Retina (tissue), 1 donor: ENCODE results near the gene STAC3.
A peak's percentile ranks its signal among the peaks of the same experiment; 100 is the strongest.

Experiments
- DNase-seq: peaks from one replicate; pipeline ENCODE4 v3.0.0-alpha.2; 2016

Gene STAC3

GRCh38 chr12:57254506-57255280 is 3.7 kb upstream of the STAC3 start:
- no peak for DNase-seq

- no peak for DNase-seq
Measured at GRCh38 chr12:57250541-57250940, 446 bp downstream of the STAC3 start.

GRCh38 chr12:57248934-57249742 is 1.8 kb downstream of the STAC3 start:
- no peak for DNase-seq

DNA sequence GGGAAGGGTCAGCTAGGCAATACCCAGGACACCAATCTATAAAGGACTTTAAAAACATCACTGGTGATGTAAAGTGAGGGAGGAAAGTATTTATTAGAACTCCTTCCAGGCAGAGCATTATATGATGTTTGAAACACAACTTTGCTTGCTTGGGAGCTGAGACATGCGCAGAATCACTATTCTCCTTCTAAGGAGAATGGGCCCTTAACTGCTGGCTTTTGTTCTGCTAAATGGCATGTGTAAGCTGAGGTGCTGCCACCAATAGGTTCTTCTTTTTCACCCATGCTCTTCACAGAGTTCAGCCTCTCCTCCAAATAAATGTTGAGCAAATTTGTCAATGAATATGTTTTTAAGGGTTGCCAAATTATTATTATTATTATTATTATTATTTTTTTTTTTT is 3.9 kb downstream of the STAC3 start:
- no peak for DNase-seq

GRCh38 chr12:57244312-57244696 is 6.7 kb downstream of the STAC3 start:
- no peak for DNase-seq

GRCh38 chr12:57243521-57244311 is 7.3 kb downstream of the STAC3 start:
- DNase-seq, result peak; percentile 88

GRCh38 chr12:57242691-57243454 is 8.1 kb downstream of the STAC3 start:
- peak; percentile 92 for DNase-seq

GRCh38 chr12:57242329-57242690 is 8.7 kb downstream of the STAC3 start:
- no peak for DNase-seq

DNA sequence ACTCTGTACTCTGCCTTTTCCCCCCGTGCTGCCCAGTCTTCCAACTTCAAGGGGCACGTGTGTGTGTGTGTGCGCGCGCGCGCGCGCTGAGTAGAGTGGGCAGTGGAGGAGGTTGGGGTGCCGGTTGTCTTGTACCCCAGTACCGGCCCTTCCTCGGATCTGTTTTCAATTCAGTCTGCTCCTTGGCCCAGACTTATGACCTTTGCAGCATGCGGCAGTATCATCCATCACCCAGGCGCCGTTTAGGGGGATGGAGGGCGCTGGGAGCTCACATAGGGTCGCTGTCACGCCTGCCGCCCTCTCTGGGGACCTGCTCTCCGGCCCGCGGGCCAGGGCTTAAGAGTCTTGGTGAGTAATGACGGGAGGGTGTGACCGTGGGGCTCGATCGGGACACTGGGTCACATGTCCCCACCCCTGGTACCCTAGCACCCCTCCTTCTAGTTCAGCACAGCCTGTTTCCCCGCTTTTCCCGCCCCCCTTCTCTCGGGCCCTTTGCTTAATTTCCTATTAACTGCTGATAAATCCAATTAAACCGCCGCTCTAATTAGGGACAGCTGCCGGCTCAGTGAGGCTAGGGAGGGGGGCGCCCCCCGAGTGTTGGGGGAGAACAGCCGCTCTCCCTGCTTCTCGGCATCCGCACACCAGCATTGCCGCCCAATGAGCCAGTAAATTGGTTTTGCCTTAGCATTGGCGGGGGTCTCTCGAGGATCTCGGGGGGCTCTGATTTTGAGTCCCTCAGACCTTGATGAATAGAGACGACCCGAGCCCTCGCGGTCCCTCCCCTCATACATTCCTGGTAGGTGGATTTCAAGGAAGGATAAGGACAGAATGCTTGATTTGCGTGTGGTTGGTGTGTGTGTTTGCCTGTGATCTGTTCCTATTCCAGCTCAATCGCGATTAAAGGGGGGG is 9.3 kb downstream of the STAC3 start:
- DNase-seq, result peak; percentile 79

- DNase-seq, result no peak
Measured at GRCh38 chr12:57240926-57241401, 10.0 kb downstream of the STAC3 start.

DNA sequence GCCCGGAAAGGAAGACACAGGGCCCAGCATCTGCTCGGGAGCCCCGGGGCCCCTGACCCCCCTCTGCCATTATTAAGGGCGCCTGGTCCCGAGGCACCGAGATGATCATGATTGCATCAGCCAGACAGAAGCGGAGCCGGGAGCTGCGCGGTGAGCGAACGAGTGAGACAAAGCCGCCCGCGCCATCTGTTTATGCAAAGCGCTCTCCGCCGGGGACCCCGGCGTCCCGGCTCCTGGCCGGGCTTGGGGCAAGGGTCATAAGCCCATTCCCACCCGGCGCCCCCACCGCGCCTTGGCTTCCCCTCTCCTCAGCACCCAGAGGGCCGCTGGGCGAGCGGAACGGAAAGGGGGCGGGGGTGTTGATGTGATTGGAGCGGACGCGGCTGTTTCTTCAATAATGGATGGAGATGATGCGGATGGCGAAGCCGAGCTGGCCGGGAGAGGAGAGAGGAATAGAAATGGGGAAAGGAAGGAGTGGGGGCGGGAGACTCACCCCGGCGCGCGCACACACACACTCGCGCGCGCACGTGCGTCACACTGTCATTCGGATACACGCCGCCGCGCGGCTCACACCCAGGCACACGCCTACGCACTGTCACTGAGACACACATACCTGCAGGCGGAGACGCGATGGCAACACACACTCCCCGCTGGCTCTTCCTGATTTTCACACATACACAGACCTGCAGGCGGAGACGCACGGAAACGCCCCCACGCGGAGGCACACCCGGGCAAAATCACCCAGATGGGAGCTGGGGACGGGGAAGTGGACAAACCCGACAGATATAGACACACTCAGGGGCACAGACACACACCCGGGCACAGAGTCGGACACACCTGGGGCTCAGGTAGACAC is 10.7 kb downstream of the STAC3 start:
- peak; percentile 94 for DNase-seq

GRCh38 chr12:57239587-57240065 is 11.4 kb downstream of the STAC3 start:
- DNase-seq, result no peak

DNA sequence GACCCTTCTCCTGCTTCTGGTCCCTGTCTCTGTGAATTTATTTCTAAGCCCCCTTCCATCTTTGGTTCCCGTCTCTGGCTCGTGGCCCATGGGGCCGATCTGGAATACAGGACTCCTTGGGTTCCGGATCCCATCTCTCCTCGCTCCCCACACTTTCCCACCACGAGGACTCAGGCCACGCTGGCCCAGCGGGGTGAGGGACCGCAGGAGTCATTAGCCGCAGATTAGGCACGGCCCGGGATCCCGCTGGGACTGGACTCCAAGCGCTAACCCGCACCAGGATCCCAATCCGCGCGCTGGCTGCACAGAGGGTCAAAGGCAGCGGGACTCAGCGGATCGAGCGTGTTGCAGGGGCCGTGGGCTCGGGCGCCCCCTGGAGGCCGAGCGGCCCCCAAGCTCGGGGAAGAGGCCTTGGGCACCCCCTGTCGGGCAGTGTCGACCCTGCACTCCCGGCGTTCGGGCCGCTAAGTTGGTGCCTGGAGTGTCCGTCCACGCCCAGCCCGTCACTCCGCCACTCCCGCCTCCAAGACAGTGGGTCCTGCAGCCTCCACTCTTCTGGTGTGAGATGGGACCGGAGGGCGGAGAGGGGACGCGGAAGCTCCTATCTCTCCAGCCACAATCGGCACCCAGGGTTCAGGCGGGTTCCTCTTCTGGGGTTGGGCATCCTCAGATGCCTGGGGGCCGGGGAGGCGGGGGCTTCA is 12.0 kb downstream of the STAC3 start:
- peak; percentile 99 for DNase-seq

- DNase-seq, result peak; percentile 77
Measured at GRCh38 chr12:57237932-57238853, 12.8 kb downstream of the STAC3 start.

DNA sequence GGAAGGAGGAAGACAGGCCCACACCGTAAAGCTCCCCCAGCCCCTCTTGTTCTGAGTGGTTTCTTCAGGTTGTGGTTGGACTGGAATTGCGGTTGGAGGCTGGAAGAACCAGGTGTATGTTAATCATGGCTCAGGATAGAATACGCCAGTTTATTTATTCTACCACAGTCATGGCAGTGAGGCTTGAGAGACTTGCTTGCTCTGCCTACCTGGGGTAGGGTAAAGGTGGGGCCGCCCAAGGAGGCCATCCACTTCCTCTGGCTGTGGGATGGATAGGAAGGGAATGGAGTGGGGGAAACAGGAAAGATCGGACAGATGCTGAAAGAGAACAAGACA is 13.4 kb downstream of the STAC3 start:
- peak; percentile 40 for DNase-seq

DNA sequence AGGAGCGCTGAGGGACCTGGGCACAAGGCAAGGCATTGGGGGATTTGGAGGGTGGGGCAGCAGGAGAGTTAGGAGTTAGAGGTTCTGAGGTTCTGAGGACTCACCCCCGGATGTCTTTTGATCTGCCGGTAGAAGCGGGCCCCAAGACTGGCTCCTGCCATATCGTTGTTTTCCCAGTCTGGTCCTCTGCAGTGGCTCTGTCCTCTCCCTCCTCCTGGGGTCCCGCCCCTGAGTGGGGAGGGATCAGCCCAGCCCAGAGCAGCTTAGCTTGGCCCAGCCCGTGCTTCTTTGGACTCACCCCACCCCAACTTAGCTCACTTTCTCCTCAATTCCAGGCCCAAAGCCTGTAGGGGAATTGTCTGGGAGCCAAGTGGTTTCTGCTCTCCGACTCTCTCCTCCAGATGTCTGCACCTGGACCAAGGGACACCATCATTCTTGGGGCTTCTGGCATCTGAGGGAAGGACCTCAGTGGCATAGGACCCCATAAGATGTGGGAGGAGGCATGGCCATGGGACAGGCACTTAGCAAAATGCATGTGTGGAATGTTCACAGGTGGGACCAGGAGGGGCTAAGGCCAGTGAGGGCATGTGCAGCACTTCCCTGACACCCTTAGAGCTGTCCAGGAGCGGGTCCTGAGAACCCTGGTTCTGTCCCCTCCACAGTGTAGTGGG is 13.9 kb downstream of the STAC3 start:
- peak; percentile 39 for DNase-seq

- DNase-seq, result peak; percentile 69
Measured at GRCh38 chr12:57236201-57236924, 14.6 kb downstream of the STAC3 start.
